Vagina (tissue), 2 donors: Measurements from ENCODE around the gene MEN1. TPM values are rescaled to one million over a fixed set of nuclear protein-coding genes. Genes with fewer than 3 reads are reported as not detected.

ENCODE experiments used
- DNase-seq, 2 donors: peaks; one replicate each; pipeline ENCODE4 v3.0.0-alpha.2; 2017; ENCODE audit errors: extremely low spot score in 2 of 2
- H3K27ac ChIP-seq: fragments of 200-600 bp; sonication (generic); one replicate; pipeline ENCODE4 v1.5.1; 2019
- H3K27me3 ChIP-seq: fragments of 200-600 bp; sonication (generic); one replicate; pipeline ENCODE4 v1.5.1; 2019
- H3K36me3 ChIP-seq, 2 donors: fragments of 200-600 bp; sonication (generic); one replicate each; pipeline ENCODE4 v1.5.1; 2017 to 2019
- H3K4me1 ChIP-seq: fragments of 200-600 bp; sonication (generic); one replicate; pipeline ENCODE4 v1.5.1; 2019
- H3K4me3 ChIP-seq, 2 donors: fragments of 200-600 bp; sonication (generic); 1 replicate in 1 of 2; 2 replicates in 1 of 2; pipeline ENCODE4 v1.5.1; 2016 to 2019
- H3K9me3 ChIP-seq: fragments of 200-600 bp; sonication (generic); one replicate; pipeline ENCODE4 v1.5.1; 2019
- POLR2A ChIP-seq, 2 donors: fragments of 450-650 bp; IDR thresholded peaks; one replicate each; pipeline ENCODE4 v1.6.1; 2017; ENCODE audit warnings: antibody characterized with exemption in 2 of 2, mild to moderate bottlenecking in 2 of 2, moderate library complexity in 2 of 2
- POLR2AphosphoS5 ChIP-seq, 2 donors: sonication (generic); formaldehyde crosslinking; IDR thresholded peaks; one replicate each; pipeline ENCODE4 v1.9.0; 2017; ENCODE audit warnings: antibody characterized with exemption in 2 of 2, mild to moderate bottlenecking in 2 of 2, low read depth in 1 of 2; ENCODE audit not compliant: insufficient read depth in 1 of 2
- intact Hi-C: fragments of 100-400 bp; cut with DNase I; formaldehyde crosslinking; loops from one replicate; pipeline ENCODE4 v1.15.1; 2023
- total RNA-seq: library from RNA; depleted of rRNA; stranded (reverse); fragments of >200 nt; gene quantifications from one replicate; pipeline ENCODE4 v1.2.3, GENCODE V29; 2016
- TF ChIP-seq, protein P1 (sequence below), 3 experiments: fragments of 450-650 bp in 2 of 3; fragments of 200-600 bp in 1 of 3; sonication (generic) in 1 of 3; IDR thresholded peaks; one replicate each; pipeline ENCODE4 v1.5.1; 2017 to 2019; ENCODE audit warnings: antibody characterized with exemption in 3 of 3, mild to moderate bottlenecking in 2 of 3, moderate library complexity in 2 of 3

The MEN1 gene
- total RNA-seq, 1 donor from 2014 or later, result 27.0 TPM

DNA sequence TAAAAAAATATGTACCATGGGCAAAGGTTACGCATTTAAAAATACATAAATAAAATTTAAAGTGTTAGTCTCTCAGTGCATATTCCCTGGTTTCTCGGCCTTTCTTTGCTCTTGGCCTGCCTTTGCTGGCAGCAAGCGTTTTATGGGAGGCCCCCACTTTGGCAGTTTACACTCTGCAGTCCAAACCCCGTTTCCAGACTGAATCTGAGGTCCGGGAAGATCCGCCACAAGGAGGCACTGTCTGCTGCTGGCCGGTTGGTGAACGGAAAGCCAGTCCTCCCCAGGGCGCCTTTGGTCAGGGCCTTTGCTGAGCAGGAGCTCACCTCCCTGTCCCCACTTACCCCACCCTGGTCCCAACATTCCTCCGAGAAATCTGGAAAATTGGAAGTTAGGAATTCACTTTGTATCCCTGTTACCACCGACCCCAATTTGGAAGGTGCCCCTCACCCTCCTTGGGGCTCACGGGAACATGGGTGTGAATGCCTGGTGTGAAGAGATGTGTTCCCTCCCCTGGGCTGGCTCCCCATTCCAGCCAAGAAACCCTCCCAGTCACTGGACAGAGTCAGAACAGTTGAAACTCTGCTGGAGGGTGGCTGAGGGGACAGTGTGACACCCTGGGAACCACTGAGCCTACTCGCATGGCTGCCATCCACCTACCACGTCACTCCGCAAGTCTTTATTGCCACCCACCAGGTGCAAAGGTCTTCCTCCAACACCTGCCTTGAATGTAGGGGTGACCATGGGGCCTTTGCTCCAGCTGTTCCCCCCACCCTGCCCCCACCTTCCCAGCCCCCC, 22.6 kb downstream of the MEN1 start:
- intact Hi-C loops, result no loop called here
- TF ChIP-seq, protein P1, sequence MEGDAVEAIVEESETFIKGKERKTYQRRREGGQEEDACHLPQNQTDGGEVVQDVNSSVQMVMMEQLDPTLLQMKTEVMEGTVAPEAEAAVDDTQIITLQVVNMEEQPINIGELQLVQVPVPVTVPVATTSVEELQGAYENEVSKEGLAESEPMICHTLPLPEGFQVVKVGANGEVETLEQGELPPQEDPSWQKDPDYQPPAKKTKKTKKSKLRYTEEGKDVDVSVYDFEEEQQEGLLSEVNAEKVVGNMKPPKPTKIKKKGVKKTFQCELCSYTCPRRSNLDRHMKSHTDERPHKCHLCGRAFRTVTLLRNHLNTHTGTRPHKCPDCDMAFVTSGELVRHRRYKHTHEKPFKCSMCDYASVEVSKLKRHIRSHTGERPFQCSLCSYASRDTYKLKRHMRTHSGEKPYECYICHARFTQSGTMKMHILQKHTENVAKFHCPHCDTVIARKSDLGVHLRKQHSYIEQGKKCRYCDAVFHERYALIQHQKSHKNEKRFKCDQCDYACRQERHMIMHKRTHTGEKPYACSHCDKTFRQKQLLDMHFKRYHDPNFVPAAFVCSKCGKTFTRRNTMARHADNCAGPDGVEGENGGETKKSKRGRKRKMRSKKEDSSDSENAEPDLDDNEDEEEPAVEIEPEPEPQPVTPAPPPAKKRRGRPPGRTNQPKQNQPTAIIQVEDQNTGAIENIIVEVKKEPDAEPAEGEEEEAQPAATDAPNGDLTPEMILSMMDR (IDR thresholded peaks at IDR 0.05), result peak; percentile 23 to 31 (median 26)
- no peak for TF ChIP-seq POLR2A (IDR thresholded peaks at IDR 0.05)
- Histone ChIP-seq H3K27me3 (no peaks in the 10 kb centered on the region), H3K27ac (no peak overlapping the region), H3K4me1 (no peaks in the 10 kb centered on the region), H3K36me3 (peaks cover 0 to 18% of the 10 kb centered on the region in 2 donors), H3K9me3 (no peaks in the 10 kb centered on the region), H3K4me3 (no peak overlapping the region)
- no peak for DNase-seq

DNA sequence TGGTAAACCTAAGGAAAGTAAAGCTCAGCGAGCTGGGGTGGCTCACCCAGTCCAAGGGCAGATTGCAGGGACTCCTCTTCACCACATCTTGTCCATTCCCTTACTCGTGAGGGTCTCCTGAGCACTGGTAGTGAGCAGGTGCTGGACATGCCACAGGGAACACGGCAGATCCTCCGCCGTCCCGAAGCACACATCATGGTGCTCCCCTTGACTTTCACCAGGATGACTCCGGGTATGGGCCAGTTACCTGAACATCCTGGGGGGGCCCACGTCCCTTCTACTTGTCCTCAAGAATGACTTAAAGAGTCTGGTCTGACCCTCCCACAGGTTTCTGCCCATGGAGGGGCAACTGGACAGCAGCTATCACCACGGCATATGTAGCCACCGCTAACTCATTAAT, 24.0 kb downstream of the MEN1 start:
- DNase-seq, result no peak
- Histone ChIP-seq H3K27ac (no peak overlapping the region), H3K4me3 (no peak overlapping the region), H3K4me1 (no peaks in the 10 kb centered on the region), H3K36me3 (peaks cover 0 to 18% of the 10 kb centered on the region in 2 donors), H3K9me3 (no peaks in the 10 kb centered on the region), H3K27me3 (no peaks in the 10 kb centered on the region)
- TF ChIP-seq, protein P1 (IDR thresholded peaks at IDR 0.05), result no peak
- TF ChIP-seq POLR2A (IDR thresholded peaks at IDR 0.05), result no peak
- TF ChIP-seq POLR2AphosphoS5 (IDR thresholded peaks at IDR 0.05; ENCODE audit: insufficient read depth in 1 of 2, low read depth in 1 of 2), result no peak
- intact Hi-C loops, result no loop called here

DNA sequence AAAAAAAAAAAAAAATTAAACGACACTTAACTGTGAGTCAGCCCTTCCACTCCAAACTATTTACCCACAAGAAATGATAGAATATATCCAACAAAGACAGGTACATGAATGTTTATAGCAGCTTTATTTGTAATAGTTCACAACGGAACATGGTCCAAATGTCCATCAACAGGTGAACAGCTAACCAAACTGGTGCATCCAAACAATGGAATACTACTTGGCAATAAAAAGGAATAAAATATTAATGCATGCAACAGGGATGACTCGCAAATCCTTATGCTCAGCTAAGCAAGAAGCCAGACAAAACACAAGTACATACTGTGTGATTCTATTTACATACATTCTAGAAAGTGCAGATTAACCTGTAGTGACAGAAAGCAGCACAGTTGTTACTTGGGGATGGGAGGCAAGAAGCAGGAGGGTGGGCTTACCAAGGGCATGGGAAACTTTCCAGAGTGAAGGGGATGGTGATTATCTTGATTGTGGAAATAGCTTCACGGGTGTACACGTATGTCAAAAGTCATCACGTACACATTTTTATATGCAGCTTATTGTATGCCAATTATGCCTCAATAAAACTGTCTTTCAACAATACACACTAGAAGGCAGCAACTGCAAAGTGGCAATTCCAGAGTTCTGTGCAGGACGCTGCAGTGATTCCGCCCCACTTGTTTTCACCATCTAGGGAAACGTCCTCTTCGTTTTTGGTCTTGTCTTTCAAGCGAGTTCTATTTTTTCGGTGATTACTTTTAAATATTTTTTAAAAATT, 25.4 kb downstream of the MEN1 start:
- TF ChIP-seq, protein P1 (IDR thresholded peaks at IDR 0.05), result no peak
- TF ChIP-seq POLR2AphosphoS5 (IDR thresholded peaks at IDR 0.05; ENCODE audit: insufficient read depth in 1 of 2, low read depth in 1 of 2) (no peak), POLR2A (IDR thresholded peaks at IDR 0.05) (no peak)
- intact Hi-C loops, result no loop called here
- DNase-seq, result no peak
- Histone ChIP-seq H3K36me3 (peaks cover 0 to 15% of the 10 kb centered on the region in 2 donors), H3K4me1 (no peaks in the 10 kb centered on the region), H3K4me3 (no peak overlapping the region), H3K27ac (no peak overlapping the region), H3K27me3 (no peaks in the 10 kb centered on the region), H3K9me3 (no peaks in the 10 kb centered on the region)

DNA sequence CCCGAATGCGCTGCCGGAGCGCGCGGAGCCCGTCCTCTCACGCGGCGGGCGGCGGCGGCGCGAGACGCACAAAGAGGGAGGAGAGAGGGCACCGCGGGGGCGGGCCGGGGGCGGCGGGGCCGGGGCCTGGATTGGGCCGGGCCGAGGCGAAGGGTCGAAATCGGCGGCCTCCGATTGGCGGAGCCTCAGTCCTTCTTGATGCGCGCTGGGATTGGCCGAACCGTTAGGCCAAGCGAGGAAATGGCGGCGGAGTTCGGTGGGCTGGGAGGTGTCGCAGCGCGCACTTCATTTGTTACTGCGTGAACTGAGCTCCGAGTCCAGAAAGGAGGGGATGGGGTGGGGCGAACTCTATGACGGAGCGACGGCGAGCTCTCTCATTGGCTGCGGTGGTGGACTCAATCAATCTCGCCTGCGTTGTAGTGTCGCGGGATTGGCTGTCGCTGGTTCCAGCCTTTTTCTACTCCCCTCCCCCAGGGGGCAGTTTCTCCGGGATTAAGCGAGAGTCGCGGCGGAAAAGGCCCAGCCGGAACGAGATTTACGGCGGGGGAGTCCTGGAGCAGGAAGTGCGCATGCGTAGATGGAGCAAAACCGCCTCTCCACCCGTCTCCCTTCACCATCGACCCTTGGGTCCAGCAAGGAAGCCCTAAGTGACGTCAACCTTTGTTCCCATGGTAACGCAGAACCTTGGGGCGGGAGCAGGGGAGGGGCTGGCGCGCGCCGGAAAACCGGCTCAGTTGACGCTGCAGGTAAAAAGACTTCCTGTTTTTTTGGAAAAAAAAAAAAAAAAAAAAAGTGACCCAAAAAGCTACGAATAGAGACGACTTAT, 31.7 kb downstream of the MEN1 start, which contains the start of gene SF1:
Gene SF1 (minus strand): TSS at position 70 of the 826 bp plus-strand sequence. CDS start 150 bp downstream, outside the sequence.
- Histone ChIP-seq H3K27me3 (no peaks in the 10 kb centered on the region), H3K4me1 (peaks cover 45% of the 10 kb centered on the region), H3K36me3 (peaks cover 0 to 29% of the 10 kb centered on the region in 2 donors), H3K4me3 (peak within 1 kb of the TSS; percentile 87 to 99), H3K27ac (peak within 1 kb of the TSS; percentile 99), H3K9me3 (no peaks in the 10 kb centered on the region)
- TF ChIP-seq, protein P1 (IDR thresholded peaks at IDR 0.05), result peak in 1 of 3 experiments; percentile 19
- TF ChIP-seq POLR2A (IDR thresholded peaks at IDR 0.05), result peak; percentile 72 to 90
- TF ChIP-seq POLR2AphosphoS5 (IDR thresholded peaks at IDR 0.05; ENCODE audit: insufficient read depth in 1 of 2, low read depth in 1 of 2), result peak; percentile 97 to 98
- DNase-seq, result peak; percentile 100
- intact Hi-C loops, result loop anchor here (5.0 kb wide), 1 partner anchor 36 kb away; the partner anchor contains the start of gene RASGRP2
